H1 (cell line): Measurements from ENCODE around the gene CEP72. TPM values are rescaled to one million over a fixed set of nuclear protein-coding genes. Genes with fewer than 3 reads are reported as not detected.

ENCODE experiments used
- CTCF ChIA-PET: fragments of 300-600 bp; sonication (Branson Sonifier 250); formaldehyde crosslinking; loops from one replicate; lab custom pipeline; 2021; ENCODE audit not compliant: partially characterized antibody; lab: Charles Lee
- POLR2A ChIA-PET: fragments of 300-600 bp; sonication (Branson Sonifier 250); formaldehyde crosslinking; loops from one replicate; lab custom pipeline; 2021; ENCODE audit warnings: inconsistent platforms; ENCODE audit not compliant: partially characterized antibody; lab: Charles Lee
- DNase-seq, 2 experiments: peaks; one replicate each; pipeline versions ENCODE4 v3.0.0 to v3.0.0-alpha.2; 2010 to 2022; ENCODE audit warnings: low spot score in 2 of 2, low read depth in 1 of 2, mixed read lengths in 1 of 2
- FAIRE-seq: peaks from 2 replicates; lab custom pipeline; 2011; peaks lifted over from hg19 to GRCh38; lab: Jason Lieb, UNC
- H2AFZ ChIP-seq: 2 replicates; pipeline ENCODE4 v1.8.1; 2012; ENCODE audit warnings: low read length, inconsistent platforms
- H2AK5ac ChIP-seq: 2 replicates; pipeline ENCODE4 v1.6.1; 2013; ENCODE audit warnings: low read depth, low read length
- H2BK120ac ChIP-seq: replicated peaks from 2 replicates; pipeline ENCODE3; 2013; ENCODE audit warnings: low read depth, low read length, inconsistent platforms
- H2BK12ac ChIP-seq: 2 replicates; pipeline ENCODE4 v1.6.1; 2013; ENCODE audit warnings: low read depth, low read length
- H2BK15ac ChIP-seq: 2 replicates; pipeline ENCODE4 v1.6.1; 2013; ENCODE audit warnings: low read length
- H2BK20ac ChIP-seq: 2 replicates; pipeline ENCODE4 v1.6.1; 2013; ENCODE audit warnings: low read length
- H2BK5ac ChIP-seq: 2 replicates; pipeline ENCODE4 v1.6.1; 2013; ENCODE audit warnings: low read depth, low read length
- H3K14ac ChIP-seq: 2 replicates; pipeline ENCODE4 v1.6.1; 2013; ENCODE audit warnings: inconsistent platforms; ENCODE audit not compliant: insufficient read length
- H3K18ac ChIP-seq: 2 replicates; pipeline ENCODE4 v1.6.1; 2013; ENCODE audit warnings: low read length; ENCODE audit errors: extremely low read depth
- H3K23ac ChIP-seq: 2 replicates; pipeline ENCODE4 v1.6.1; 2013; ENCODE audit warnings: inconsistent platforms; ENCODE audit not compliant: insufficient read length
- H3K23me2 ChIP-seq: 2 replicates; pipeline ENCODE4 v1.6.1; 2013; ENCODE audit warnings: low read depth, low read length
- H3K27ac ChIP-seq: 2 replicates; pipeline ENCODE4 v1.6.1; 2011; ENCODE audit warnings: low read depth, low read length, inconsistent platforms
- H3K27me3 ChIP-seq, 4 experiments: replicated peaks in 1 of 4; 1 replicate in 1 of 4; 2 replicates in 3 of 4; pipeline versions ENCODE4 v1.6.1 to v1.8.1; 2011 to 2013; ENCODE audit warnings: low read length in 3 of 4, mild to moderate bottlenecking in 3 of 4, inconsistent platforms in 2 of 4, mixed read lengths in 2 of 4, moderate library complexity in 1 of 4; ENCODE audit not compliant: control insufficient read depth in 3 of 4, insufficient read depth in 3 of 4; ENCODE audit errors: extremely low read depth in 1 of 4
- H3K36me3 ChIP-seq, 4 experiments: 2 replicates each; pipeline versions ENCODE4 v1.6.1 to v1.8.1; 2011 to 2013; ENCODE audit warnings: mild to moderate bottlenecking in 4 of 4, low read length in 3 of 4, moderate library complexity in 2 of 4, control low read depth in 1 of 4, inconsistent platforms in 1 of 4; ENCODE audit not compliant: insufficient read depth in 4 of 4, control insufficient read depth in 2 of 4
- H3K4ac ChIP-seq: replicated peaks from 2 replicates; pipeline ENCODE3; 2013; ENCODE audit warnings: low read length, low read depth, mixed read lengths, inconsistent platforms; ENCODE audit not compliant: insufficient read length
- H3K4me1 ChIP-seq, 4 experiments: replicated peaks in 1 of 4; 1 replicate in 1 of 4; 2 replicates in 3 of 4; pipeline versions ENCODE4 v1.6.1 to v1.8.1; 2011 to 2013; ENCODE audit warnings: low read length in 3 of 4, inconsistent platforms in 2 of 4, mixed read lengths in 1 of 4; ENCODE audit not compliant: insufficient read depth in 4 of 4, control insufficient read depth in 3 of 4
- H3K4me2 ChIP-seq, 2 experiments: 2 replicates each; pipeline versions ENCODE4 v1.6.1 to v1.8.1; 2011 to 2013; ENCODE audit warnings: low read depth in 2 of 2, low read length in 2 of 2, control low read depth in 1 of 2, inconsistent platforms in 1 of 2, mild to moderate bottlenecking in 1 of 2; ENCODE audit not compliant: insufficient read depth in 1 of 2
- H3K4me3 ChIP-seq, 4 experiments: fragments of 200-600, 300-600 bp in 1 of 4; sonication (generic), shearing (Covaris generic), sonication (Bioruptor Twin) in 1 of 4; 2 replicates each; pipeline versions ENCODE4 v1.5.1 to v1.8.1; 2011 to 2016; ENCODE audit warnings: low read length in 4 of 4, low read depth in 3 of 4, control low read depth in 2 of 4, inconsistent platforms in 2 of 4, mild to moderate bottlenecking in 2 of 4, mixed read lengths in 1 of 4, moderate library complexity in 1 of 4; ENCODE audit not compliant: insufficient read depth in 2 of 4; ENCODE audit errors: extremely low read depth in 1 of 4
- H3K56ac ChIP-seq: replicated peaks from 2 replicates; pipeline ENCODE3; 2013; ENCODE audit warnings: low read depth, mild to moderate bottlenecking, mixed read lengths, low read length, inconsistent platforms; ENCODE audit not compliant: insufficient read length
- H3K79me1 ChIP-seq: 2 replicates; pipeline ENCODE4 v1.6.1; 2013; ENCODE audit warnings: low read depth, low read length, control low read depth
- H3K79me2 ChIP-seq, 2 experiments: 2 replicates each; pipeline versions ENCODE4 v1.6.1 to v1.8.1; 2012 to 2013; ENCODE audit warnings: low read length in 2 of 2, mild to moderate bottlenecking in 2 of 2, inconsistent platforms in 1 of 2; ENCODE audit not compliant: insufficient read depth in 2 of 2, control insufficient read depth in 1 of 2
- H3K9ac ChIP-seq, 4 experiments: replicated peaks in 1 of 4; 1 replicate in 1 of 4; 2 replicates in 3 of 4; pipeline versions ENCODE4 v1.6.1 to v1.8.1; 2011 to 2013; ENCODE audit warnings: low read depth in 3 of 4, low read length in 3 of 4, control low read depth in 2 of 4, mild to moderate bottlenecking in 2 of 4, moderate library complexity in 2 of 4, inconsistent platforms in 1 of 4; ENCODE audit errors: extremely low read depth in 1 of 4
- H3K9me3 ChIP-seq, 2 experiments: 2 replicates each; pipeline versions ENCODE4 v1.6.1 to v1.8.1; 2012 to 2013; ENCODE audit warnings: mild to moderate bottlenecking in 2 of 2, moderate library complexity in 2 of 2, control low read depth in 1 of 2, inconsistent platforms in 1 of 2, low read depth in 1 of 2, low read length in 1 of 2, mixed read lengths in 1 of 2; ENCODE audit not compliant: insufficient read depth in 2 of 2
- H4K20me1 ChIP-seq, 2 experiments: replicated peaks in 1 of 2; 2 replicates each; pipeline versions ENCODE3 to v1.8.1; 2011 to 2013; ENCODE audit warnings: inconsistent platforms in 2 of 2, low read length in 2 of 2, mild to moderate bottlenecking in 1 of 2; ENCODE audit not compliant: insufficient read depth in 2 of 2, control insufficient read depth in 1 of 2
- H4K5ac ChIP-seq: 2 replicates; pipeline ENCODE4 v1.6.1; 2013; ENCODE audit warnings: low read length, low read depth, mixed read lengths, inconsistent platforms; ENCODE audit not compliant: insufficient read length
- H4K8ac ChIP-seq: 2 replicates; pipeline ENCODE4 v1.8.0; 2013; ENCODE audit warnings: mild to moderate bottlenecking, moderate library complexity, low read length, inconsistent platforms; ENCODE audit not compliant: insufficient read depth; ENCODE audit errors: extremely low read depth
- H4K91ac ChIP-seq: replicated peaks from 2 replicates; pipeline ENCODE3; 2013; ENCODE audit warnings: low read length, mixed read lengths, inconsistent platforms; ENCODE audit not compliant: insufficient read length
- FOSL1 ChIP-seq: IDR thresholded peaks from 2 replicates; pipeline ENCODE4 v1.6.1; 2011; ENCODE audit warnings: mild to moderate bottlenecking, low read depth, low read length, moderate library complexity; ENCODE audit not compliant: insufficient read depth
- JUN ChIP-seq: IDR thresholded peaks from 2 replicates; pipeline ENCODE4 v1.6.1; 2011; ENCODE audit warnings: low read depth, mild to moderate bottlenecking, improper control_type of control experiment, low read length
- KDM1A ChIP-seq: fragments of 200-600, 300-600 bp; sonication (generic); IDR thresholded peaks from 2 replicates; pipeline ENCODE4 v1.7.1; 2016; ENCODE audit warnings: mild to moderate bottlenecking, low read length, borderline replicate concordance
- POLR2A ChIP-seq, 2 experiments: IDR thresholded peaks; 1 replicate in 1 of 2; 2 replicates in 1 of 2; pipeline ENCODE4 v1.6.1; 2011; ENCODE audit warnings: low read depth in 2 of 2, low read length in 2 of 2, mild to moderate bottlenecking in 2 of 2; ENCODE audit errors: control extremely low read depth in 1 of 2
- RAD21 ChIP-seq, 2 experiments: IDR thresholded peaks in 1 of 2; conservative IDR thresholded peaks in 1 of 2; 2 replicates each; pipeline ENCODE4 v1.6.1; 2011; ENCODE audit warnings: low read depth in 2 of 2, low read length in 2 of 2, improper control_type of control experiment in 1 of 2, inconsistent platforms in 1 of 2, mild to moderate bottlenecking in 1 of 2, moderate library complexity in 1 of 2
- RBBP5 ChIP-seq: IDR thresholded peaks from 2 replicates; pipeline ENCODE4 v1.7.1; 2012; ENCODE audit warnings: low read depth, mild to moderate bottlenecking, inconsistent platforms, low read length, moderate library complexity, borderline replicate concordance
- RFX5 ChIP-seq: IDR thresholded peaks from 2 replicates; pipeline ENCODE4 v1.6.1; 2011; ENCODE audit warnings: low read depth, low read length, improper control_type of control experiment, borderline replicate concordance
- RNF2 ChIP-seq: fragments of 200-900, 300-1000 bp; sonication (generic); IDR thresholded peaks from 2 replicates; pipeline ENCODE4 v1.7.1; 2016; ENCODE audit warnings: borderline replicate concordance, low read depth, mild to moderate bottlenecking, antibody characterized with exemption, low read length; ENCODE audit not compliant: poor library complexity, severe bottlenecking; ENCODE audit errors: missing control alignments
- WGBS, 2 experiments: shearing (Covaris generic) in 1 of 2; methylation state at CpG; one replicate each; pipeline versions ENCODE4 v1.1.6 to v1.1.7; 2013 to 2015; ENCODE audit warnings: low lambda C conversion rate in 2 of 2, mixed read lengths in 2 of 2, inconsistent platforms in 1 of 2, low coverage in 1 of 2, missing lambda C conversion rate in 1 of 2; ENCODE audit not compliant: insufficient replicate concordance in 2 of 2, insufficient coverage in 1 of 2, insufficient read length in 1 of 2; ENCODE audit errors: extremely low coverage in 1 of 2, missing lambda C conversion rate in 1 of 2; 5-methylcytosine and 5-hydroxymethylcytosine counted together
- polyA plus RNA-seq, 7 experiments: library from polyadenylated mRNA; depleted of rRNA in 3 of 7; stranded (reverse) in 5 of 7; unstranded in 2 of 7; fragments of >200 nt in 5 of 7; fragments of 200-250 nt in 2 of 7; gene quantifications; 1 replicate in 5 of 7; 2 replicates in 1 of 7; 4 replicates in 1 of 7; pipeline versions ENCODE4 v1.2.1 to v1.2.3, GENCODE V29; 2011 to 2013; ENCODE audit warnings: missing spikeins in 2 of 7, mixed read lengths in 2 of 7
- total RNA-seq: library from RNA; stranded (reverse); fragmentation: NEBNext Ultra II Directional; extraction: Animal tissue kit (Norgen Biotek cat#: 25700); gene quantifications from 2 replicates; pipeline ENCODE4 v1.2.1, GENCODE V29; 2021

CEP72 gene
- total and polyA plus RNA-seq, 2 of the 8 experiments (the other 6 are each of a cell fraction or from before 2014, with no cell fraction given) = 13.1 to 19.6 TPM

- Histone ChIP-seq H2BK12ac (0 out of 2 replicates have a peak overlapping the region, but pooled peaks have one; percentile 27), H3K9ac (no peak overlapping the region), H3K4me1 (peaks cover 0 to 12% (median 10%) of the 10 kb centered on the region in 4 experiments; a peak in 5 of 7 replicates), H2BK120ac (no peak overlapping the region), H3K9me3 (no peaks in the 10 kb centered on the region), H3K4ac (peak overlapping the region; percentile 85), H3K23ac (no peak overlapping the region), H3K4me2 (no peak overlapping the region), H3K4me3 (no peak overlapping the region), H2BK20ac (no peak overlapping the region), H2BK5ac (no peak overlapping the region), H2AFZ (no peak overlapping the region), H3K56ac (no peak overlapping the region), H4K91ac (peak overlapping the region; percentile 74), H4K8ac (no peak overlapping the region; the same call in 1 of the 2 replicates), H3K27ac (no peak overlapping the region), H3K79me2 (no peaks in the 10 kb centered on the region), H3K18ac (no peak overlapping the region), H2AK5ac (peak overlapping the region; percentile 82; the same call in 1 of the 2 replicates), H3K36me3 (no peaks in the 10 kb centered on the region), H3K14ac (no peak overlapping the region), H3K23me2 (no peaks in the 10 kb centered on the region), H3K27me3 (peaks cover 0 to 14% (median 6%) of the 10 kb centered on the region in 4 experiments; a peak in 3 of 7 replicates), H2BK15ac (no peak overlapping the region), H3K79me1 (no peaks in the 10 kb centered on the region), H4K5ac (no peak overlapping the region), H4K20me1 (peaks cover 6 to 13% of the 10 kb centered on the region in 2 experiments)
- FAIRE-seq (no peak), DNase-seq (no peak)
- 89% methylated on average over 28 of the region's 48 CpGs; no CpG with 5 or more reads in 1 of the 2 experiments for WGBS, 2 experiments
- POLR2A ChIA-PET = interaction anchor here (1.1 kb wide), 1 partner anchor 10 kb away, joined by 6 read pairs; no protein-coding TSS in a partner anchor
- CTCF ChIA-PET = interaction anchor here (1.4 kb wide), 1 partner anchor 100 kb away, joined by 3 read pairs; no protein-coding TSS in a partner anchor
- TF ChIP-seq FOSL1 (no peak), KDM1A (no peak), RNF2 (no peak), POLR2A (IDR thresholded peaks at IDR 0.05; ENCODE audit: control extremely low read depth in 1 of 2, low read depth in 2 of 2, low read length in 2 of 2) (no peak), RAD21 (IDR thresholded peaks at IDR 0.05 in 1 of 2, conservative IDR thresholded peaks at IDR 0.05 in 1 of 2; ENCODE audit: low read depth in 2 of 2, low read length in 2 of 2) (no peak), JUN (no peak), RFX5 (no peak), RBBP5 (no peak)
These were observed 64.5 kb downstream of the CEP72 start for GRCh38 chr5:676699-677076.
